HG03460 (cell line): ENCODE measurements around the gene ITPRID2.
A peak's percentile ranks its signal among the peaks of the same experiment; 100 is the strongest.

Experiments
- ATAC-seq: cut with Tn5 transposase; IDR thresholded peaks from one replicate; pipeline ENCODE4 v1.9.1; 2021; ENCODE audit not compliant: unreplicated experiment

ITPRID2 gene

GRCh38 chr2:181879295-181879694 is 12.2 kb upstream of the ITPRID2 start:
- ATAC-seq = no peak

- no peak for ATAC-seq
These were observed 9.1 kb upstream of the ITPRID2 start for GRCh38 chr2:181882246-181883020.

GRCh38 chr2:181884601-181885000 is 6.9 kb upstream of the ITPRID2 start:
- ATAC-seq = no peak

GRCh38 chr2:181885096-181885495 is 6.4 kb upstream of the ITPRID2 start:
- no peak for ATAC-seq

- ATAC-seq = no peak
These were observed 5.3 kb upstream of the ITPRID2 start for GRCh38 chr2:181886192-181886591.

GRCh38 chr2:181887045-181887444 is 4.5 kb upstream of the ITPRID2 start:
- no peak for ATAC-seq

- ATAC-seq = no peak
These were observed 1.8 kb upstream of the ITPRID2 start for GRCh38 chr2:181889776-181890175.

- no peak for ATAC-seq
These were observed 1.3 kb upstream of the ITPRID2 start for GRCh38 chr2:181890271-181890670.

- peak; percentile 58 for ATAC-seq
These were observed 652 bp downstream of the ITPRID2 start for GRCh38 chr2:181891966-181892798.

GRCh38 chr2:181892799-181893435 is 1.4 kb downstream of the ITPRID2 start:
- no peak for ATAC-seq

- ATAC-seq = no peak
These were observed 2.9 kb downstream of the ITPRID2 start for GRCh38 chr2:181894381-181894780.

- ATAC-seq = no peak
These were observed 4.3 kb downstream of the ITPRID2 start for GRCh38 chr2:181895818-181896217.

GRCh38 chr2:181896286-181896685 is 4.8 kb downstream of the ITPRID2 start:
- ATAC-seq = no peak

GRCh38 chr2:181900007-181900651 is 8.6 kb downstream of the ITPRID2 start:
- no peak for ATAC-seq

GRCh38 chr2:181902625-181903024 is 11.1 kb downstream of the ITPRID2 start:
- ATAC-seq = no peak

- peak; percentile 46 for ATAC-seq
These were observed 12.6 kb downstream of the ITPRID2 start for GRCh38 chr2:181904022-181904632.

GRCh38 chr2:181907057-181907456 is 15.5 kb downstream of the ITPRID2 start:
- no peak for ATAC-seq

- ATAC-seq = no peak
These were observed 16.1 kb downstream of the ITPRID2 start for GRCh38 chr2:181907635-181908034.

GRCh38 chr2:181910028-181910831 is 18.7 kb downstream of the ITPRID2 start:
- ATAC-seq = no peak

GRCh38 chr2:181911830-181912229 is 20.3 kb downstream of the ITPRID2 start:
- no peak for ATAC-seq
